K562 (cell line): ENCODE measurements around the gene GKN1. TPM values are rescaled to one million over a fixed set of nuclear protein-coding genes. Genes with fewer than 3 reads are reported as not detected.

Experiments
- ATAC-seq: fragments of 200-7000 bp; cut with Tn5 transposase; 3 replicates; pipeline ENCODE4 v1.9.1; 2020; ENCODE audit warnings: moderate library complexity
- BruUV-seq: library from RNA; stranded (reverse); fragments of 400-500 nt; replicated peaks from 2 replicates; lab custom pipeline; 2021; lab: Mats Ljungman, UMichigan
- CTCF ChIA-PET: fragments of 300-600 bp; formaldehyde crosslinking; extraction: SDS; loops from one replicate; lab custom pipeline; 2021; ENCODE audit warnings: low intra/inter-chr PET ratio; lab: Yijun Ruan, JAX
- POLR2A ChIA-PET: fragments of 300-600, 350-650 bp; sonication (Branson Sonifier 250); formaldehyde crosslinking; extraction: SDS; loops from one replicate; lab custom pipeline; 2021; ENCODE audit warnings: antibody characterized with exemption, inconsistent platforms; lab: Yijun Ruan, JAX
- DNase-seq, 4 experiments: peaks; one replicate each; pipeline versions ENCODE4 v3.0.0 to v3.0.0-alpha.2; 2011 to 2018; ENCODE audit warnings: low spot score in 3 of 4, mixed read lengths in 3 of 4; ENCODE audit errors: extremely low read depth in 1 of 4
- FAIRE-seq: peaks from 2 replicates; lab custom pipeline; 2011; peaks lifted over from hg19 to GRCh38; lab: Jason Lieb, UNC
- H2AFZ ChIP-seq: 2 replicates; pipeline ENCODE4 v1.6.0; 2011; ENCODE audit warnings: low read depth, low read length, control low read depth, inconsistent platforms
- H3K27ac ChIP-seq: fragments of 200-600 bp; 3 replicates; pipeline ENCODE4 v1.8.0; 2011; ENCODE audit warnings: low read depth, mild to moderate bottlenecking, control low read depth, inconsistent platforms, low read length, moderate library complexity, mixed read lengths; ENCODE audit errors: extremely low read depth
- H3K27me3 ChIP-seq, 2 experiments: fragments of 300-600 bp in 1 of 2; 2 replicates in 1 of 2; 3 replicates in 1 of 2; pipeline versions ENCODE4 v1.6.0 to v1.8.0; 2011; ENCODE audit warnings: inconsistent platforms in 2 of 2, low read length in 2 of 2, mild to moderate bottlenecking in 1 of 2, mixed read lengths in 1 of 2, moderate library complexity in 1 of 2; ENCODE audit not compliant: control insufficient read depth in 2 of 2, insufficient read depth in 2 of 2
- H3K36me3 ChIP-seq: fragments of 300-600 bp; 3 replicates; pipeline ENCODE4 v1.8.0; 2011; ENCODE audit warnings: mild to moderate bottlenecking, low read length, inconsistent platforms; ENCODE audit not compliant: control insufficient read depth, insufficient read depth
- H3K4me1 ChIP-seq, 2 experiments: fragments of 200-600 bp in 1 of 2; replicated peaks in 1 of 2; 2 replicates in 1 of 2; 3 replicates in 1 of 2; pipeline versions ENCODE4 v1.5.1 to v1.8.0; 2011; ENCODE audit warnings: inconsistent platforms in 2 of 2, low read length in 2 of 2, mild to moderate bottlenecking in 1 of 2, mixed read lengths in 1 of 2, moderate library complexity in 1 of 2; ENCODE audit not compliant: control insufficient read depth in 2 of 2, insufficient read depth in 2 of 2
- H3K4me2 ChIP-seq: 2 replicates; pipeline ENCODE4 v1.6.1; 2011; ENCODE audit warnings: low read length, control low read depth, inconsistent platforms, mixed read lengths; ENCODE audit not compliant: insufficient read depth
- H3K4me3 ChIP-seq: fragments of 200-600 bp; sonication (generic), shearing (Covaris generic); 2 replicates; pipeline ENCODE4 v1.5.1; 2016; ENCODE audit warnings: control low read depth, inconsistent platforms
- H3K79me2 ChIP-seq: fragments of 200-600 bp; 3 replicates; pipeline ENCODE4 v1.8.0; 2011; ENCODE audit warnings: low read length, inconsistent platforms; ENCODE audit not compliant: control insufficient read depth, insufficient read depth
- H3K9ac ChIP-seq, 2 experiments: 2 replicates each; pipeline versions ENCODE4 v1.6.0 to v1.6.1; 2011; ENCODE audit warnings: low read depth in 2 of 2, low read length in 2 of 2, control low read depth in 1 of 2, inconsistent platforms in 1 of 2, mild to moderate bottlenecking in 1 of 2, mixed read lengths in 1 of 2; ENCODE audit not compliant: insufficient read depth in 1 of 2
- H3K9me1 ChIP-seq: one replicate; pipeline ENCODE4 v1.6.0; 2011; ENCODE audit warnings: inconsistent platforms, mild to moderate bottlenecking, low read length, moderate library complexity; ENCODE audit not compliant: control insufficient read depth, insufficient read depth
- H3K9me3 ChIP-seq: replicated peaks from 2 replicates; pipeline ENCODE4 v1.5.1; 2011; ENCODE audit warnings: low read depth, low read length, inconsistent platforms; ENCODE audit not compliant: control insufficient read depth, insufficient read depth
- H4K20me1 ChIP-seq: replicated peaks from 2 replicates; pipeline ENCODE4 v1.6.1; 2011; ENCODE audit warnings: low read length, inconsistent platforms, mixed read lengths; ENCODE audit not compliant: control insufficient read depth, insufficient read depth
- BACH1 ChIP-seq: fragments of 200-800 bp; sonication (Bioruptor generic); IDR thresholded peaks from 2 replicates; pipeline ENCODE4 v1.6.1; 2016; ENCODE audit warnings: missing genetic modification characterization, missing compliant biosample characterization
- C11orf30 ChIP-seq: fragments of 450-650 bp; IDR thresholded peaks from 2 replicates; pipeline ENCODE4 v1.6.1; 2016; ENCODE audit warnings: low read depth, mild to moderate bottlenecking
- COPS2 ChIP-seq: fragments of 450-650 bp; conservative IDR thresholded peaks from 2 replicates; pipeline ENCODE4 v1.6.1; 2016; ENCODE audit warnings: mild to moderate bottlenecking, moderate library complexity
- ELF1 ChIP-seq: fragments of 200-800 bp; sonication (Bioruptor generic); IDR thresholded peaks from 2 replicates; pipeline ENCODE4 v1.6.1; 2016; ENCODE audit warnings: missing genetic modification characterization, missing compliant biosample characterization
- ETS1 ChIP-seq: conservative IDR thresholded peaks from 2 replicates; pipeline ENCODE4 v1.6.1; 2011; ENCODE audit warnings: low read depth, mild to moderate bottlenecking, low read length; ENCODE audit not compliant: control insufficient read depth
- EWSR1 ChIP-seq: fragments of 450-650 bp; IDR thresholded peaks from 2 replicates; pipeline ENCODE4 v1.6.1; 2018; ENCODE audit warnings: borderline replicate concordance, mild to moderate bottlenecking, low read depth, moderate library complexity; ENCODE audit not compliant: partially characterized antibody
- HDGF ChIP-seq: fragments of 450-650 bp; IDR thresholded peaks from 2 replicates; pipeline ENCODE4 v1.6.1; 2016
- HMG20B ChIP-seq: fragments of 250-450 bp; sonication (Bioruptor Pico); IDR thresholded peaks from 2 replicates; pipeline ENCODE4 v1.5.0; 2021; ENCODE audit warnings: mild to moderate bottlenecking
- MAFK ChIP-seq: IDR thresholded peaks from 2 replicates; pipeline ENCODE4 v1.6.1; 2011; ENCODE audit warnings: low read length, improper control_type of control experiment
- NFE2 ChIP-seq: IDR thresholded peaks from 2 replicates; pipeline ENCODE4 v1.6.1; 2014; ENCODE audit warnings: antibody characterized with exemption, low read depth
- NFYB ChIP-seq: IDR thresholded peaks from 2 replicates; pipeline ENCODE4 v1.6.1; 2011; ENCODE audit warnings: mild to moderate bottlenecking, moderate library complexity; ENCODE audit not compliant: insufficient read length; ENCODE audit errors: extremely low read depth
- RCOR1 ChIP-seq, 2 experiments: IDR thresholded peaks; 2 replicates each; pipeline ENCODE4 v1.6.1; 2012; ENCODE audit warnings: low read depth in 2 of 2, low read length in 2 of 2, borderline replicate concordance in 1 of 2, improper control_type of control experiment in 1 of 2
- ZFX ChIP-seq: sonication (generic); formaldehyde crosslinking; IDR thresholded peaks from 2 replicates; pipeline ENCODE4 v1.8.0; 2022; ENCODE audit warnings: mild to moderate bottlenecking, missing genetic modification reagents, moderate library complexity
- ZNF3 ChIP-seq: fragments of 250-450 bp; sonication (Bioruptor Pico); IDR thresholded peaks from 2 replicates; pipeline ENCODE4 v1.5.0; 2021; ENCODE audit warnings: mild to moderate bottlenecking, moderate library complexity
- ZNF316 ChIP-seq: fragments of 450-650 bp; IDR thresholded peaks from 2 replicates; pipeline ENCODE4 v1.6.1; 2016
- ZNF79 ChIP-seq: fragments of 250-450 bp; sonication (Bioruptor Pico); IDR thresholded peaks from 2 replicates; pipeline ENCODE4 v1.4.0; 2020; ENCODE audit warnings: low read depth, mild to moderate bottlenecking, moderate library complexity
- WGBS: fragments of 100-300 bp; shearing (Covaris generic); methylation state at CpG from one replicate; pipeline ENCODE4 v1.1.6; 2016; ENCODE audit warnings: low coverage, mixed read lengths; ENCODE audit not compliant: insufficient coverage; ENCODE audit errors: missing lambda C conversion rate; 5-methylcytosine and 5-hydroxymethylcytosine counted together
- in situ Hi-C: fragments of 300-500 bp; cut with MboI; formaldehyde crosslinking; loops from 4 replicates; pipeline ENCODE4 v1.15.0; 2018; ENCODE audit warnings: inconsistent platforms, mixed read lengths
- intact Hi-C: fragments of 100-400 bp; cut with micrococcal nuclease; formaldehyde crosslinking; loops from 2 replicates; pipeline ENCODE4 v1.14.2; 2022
- polyA plus RNA-seq, 8 experiments: library from polyadenylated mRNA; depleted of rRNA in 4 of 8; stranded (reverse) in 5 of 8; unstranded in 3 of 8; fragments of >200 nt; fragmentation: Nextera tagmentation in 2 of 8; fragmentation: Illumina TruSeq in 1 of 8; extraction: Ambion mirVana in 2 of 8; extraction: Trizol in 1 of 8; gene quantifications; 2 replicates each; pipeline versions ENCODE4 v1.2.1 to v1.2.3, GENCODE V29; 2011 to 2014; ENCODE audit warnings: inconsistent platforms in 1 of 8, missing spikeins in 1 of 8
- total RNA-seq, 7 experiments: library from RNA; depleted of rRNA in 6 of 7; stranded (reverse); fragments of >200 nt in 6 of 7; fragmentation: Illumina TruSeq in 2 of 7; extraction: Trizol in 2 of 7; gene quantifications; 2 replicates each; pipeline versions ENCODE4 v1.2.1 to v1.2.3, GENCODE V29; 2011 to 2021; ENCODE audit warnings: low replicate concordance in 1 of 7
- TF ChIP-seq, protein P1 (sequence below): sonication (generic); formaldehyde crosslinking; IDR thresholded peaks from 2 replicates; pipeline ENCODE4 v1.8.0; 2022; ENCODE audit warnings: mild to moderate bottlenecking, missing genetic modification reagents, borderline replicate concordance
- TF ChIP-seq, protein P2 (sequence below): fragments of 450-650 bp; IDR thresholded peaks from 2 replicates; pipeline ENCODE4 v1.6.1; 2016

The GKN1 gene
- total and polyA plus RNA-seq, 9 of the 15 experiments (the other 6 are each of a cell fraction or from before 2014, with no cell fraction given), result not detected

- FAIRE-seq (peak; percentile 49), ATAC-seq (0 out of 3 replicates have a peak, but pooled peaks have one; percentile 36), DNase-seq (peak in 2 of 4 experiments; percentile 20 to 21)
- no peaks in the 10 kb centered on the region for H3K9me1 ChIP-seq
- no TSS peak for BruUV-seq
- no peak overlapping the region for H3K9ac ChIP-seq
- CTCF ChIA-PET, result no interaction called here
- no peaks in the 10 kb centered on the region for H3K79me2 ChIP-seq
- in situ Hi-C loops (no loop called here), intact Hi-C loops (no loop called here)
- no peaks in the 10 kb centered on the region; the same call in 1 of the 2 replicates for H4K20me1 ChIP-seq
- WGBS, result 6% methylated on average over 5 of the region's 5 CpGs
- POLR2A ChIA-PET, result interaction anchor here (0.9 kb wide), 1 partner anchor 13 kb away, joined by 3 read pairs; no protein-coding TSS in a partner anchor
- H2AFZ ChIP-seq, result no peak overlapping the region
- H3K27ac ChIP-seq, result no peak overlapping the region
- H3K4me3 ChIP-seq, result no peak overlapping the region
- no peaks in the 10 kb centered on the region for H3K36me3 ChIP-seq
- peaks cover 14 to 31% of the 10 kb centered on the region in 2 experiments; a peak in 3 of 5 replicates for H3K27me3 ChIP-seq
- no peaks in the 10 kb centered on the region for H3K9me3 ChIP-seq
- no peak overlapping the region for H3K4me2 ChIP-seq
- H3K4me1 ChIP-seq, result peaks cover 3 to 11% of the 10 kb centered on the region in 2 experiments; a peak in 4 of 5 replicates
- TF ChIP-seq HDGF, result no peak
- peak; percentile 93 for TF ChIP-seq BACH1 (tag)
- peak; percentile 97 for TF ChIP-seq MAFK
- no peak for TF ChIP-seq RCOR1 (IDR thresholded peaks at IDR 0.05; ENCODE audit: borderline replicate concordance in 1 of 2, low read depth in 2 of 2, low read length in 2 of 2)
- TF ChIP-seq ZFX (CRISPR knock-in tag), result no peak
- no peak for TF ChIP-seq ZNF3
- TF ChIP-seq, protein P1, sequence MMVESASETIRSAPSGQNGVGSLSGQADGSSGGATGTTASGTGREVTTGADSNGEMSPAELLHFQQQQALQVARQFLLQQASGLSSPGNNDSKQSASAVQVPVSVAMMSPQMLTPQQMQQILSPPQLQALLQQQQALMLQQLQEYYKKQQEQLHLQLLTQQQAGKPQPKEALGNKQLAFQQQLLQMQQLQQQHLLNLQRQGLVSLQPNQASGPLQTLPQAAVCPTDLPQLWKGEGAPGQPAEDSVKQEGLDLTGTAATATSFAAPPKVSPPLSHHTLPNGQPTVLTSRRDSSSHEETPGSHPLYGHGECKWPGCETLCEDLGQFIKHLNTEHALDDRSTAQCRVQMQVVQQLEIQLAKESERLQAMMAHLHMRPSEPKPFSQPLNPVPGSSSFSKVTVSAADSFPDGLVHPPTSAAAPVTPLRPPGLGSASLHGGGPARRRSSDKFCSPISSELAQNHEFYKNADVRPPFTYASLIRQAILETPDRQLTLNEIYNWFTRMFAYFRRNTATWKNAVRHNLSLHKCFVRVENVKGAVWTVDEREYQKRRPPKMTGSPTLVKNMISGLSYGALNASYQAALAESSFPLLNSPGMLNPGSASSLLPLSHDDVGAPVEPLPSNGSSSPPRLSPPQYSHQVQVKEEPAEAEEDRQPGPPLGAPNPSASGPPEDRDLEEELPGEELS (CRISPR knock-in tag), result no peak
- TF ChIP-seq C11orf30, result peak; percentile 98
- TF ChIP-seq NFYB, result no peak
- TF ChIP-seq, protein P2, sequence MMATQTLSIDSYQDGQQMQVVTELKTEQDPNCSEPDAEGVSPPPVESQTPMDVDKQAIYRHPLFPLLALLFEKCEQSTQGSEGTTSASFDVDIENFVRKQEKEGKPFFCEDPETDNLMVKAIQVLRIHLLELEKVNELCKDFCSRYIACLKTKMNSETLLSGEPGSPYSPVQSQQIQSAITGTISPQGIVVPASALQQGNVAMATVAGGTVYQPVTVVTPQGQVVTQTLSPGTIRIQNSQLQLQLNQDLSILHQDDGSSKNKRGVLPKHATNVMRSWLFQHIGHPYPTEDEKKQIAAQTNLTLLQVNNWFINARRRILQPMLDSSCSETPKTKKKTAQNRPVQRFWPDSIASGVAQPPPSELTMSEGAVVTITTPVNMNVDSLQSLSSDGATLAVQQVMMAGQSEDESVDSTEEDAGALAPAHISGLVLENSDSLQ, result no peak
- no peak for TF ChIP-seq ELF1
- peak; percentile 86 for TF ChIP-seq NFE2
- no peak for TF ChIP-seq COPS2
- no peak for TF ChIP-seq EWSR1
- TF ChIP-seq ZNF79 (CRISPR knock-in tag), result no peak
- no peak for TF ChIP-seq HMG20B (CRISPR knock-in tag)
- TF ChIP-seq ZNF316, result peak; percentile 98
- no peak for TF ChIP-seq ETS1
Observed at GRCh38 chr2:69017080-69017479, 42.6 kb downstream of the GKN1 start.
